B cell (primary cell): Measurements from ENCODE around the gene CAPN3. TPM values are rescaled to one million over a fixed set of nuclear protein-coding genes. Genes with fewer than 3 reads are reported as not detected.

Experiments used
- ATAC-seq: fragments of 200-7000 bp; cut with Tn5 transposase; one replicate; pipeline ENCODE4 v1.10.0; 2021; ENCODE audit warnings: low read depth, mild to moderate bottlenecking, moderate number of reproducible peaks, moderate library complexity
- CTCF ChIA-PET: fragments of 350-600 bp; sonication (Branson Sonifier 250); formaldehyde crosslinking; loops from one replicate; lab custom pipeline; 2021; ENCODE audit warnings: antibody characterized with exemption, inconsistent platforms; lab: Charles Lee
- POLR2A ChIA-PET: fragments of 350-600 bp; sonication (Branson Sonifier 250); formaldehyde crosslinking; loops from one replicate; lab custom pipeline; 2021; ENCODE audit warnings: antibody characterized with exemption; lab: Charles Lee
- DNase-seq: peaks from one replicate; pipeline ENCODE4 v3.0.0; 2013
- H2AFZ ChIP-seq: 2 replicates; pipeline ENCODE4 v1.6.1; 2012; ENCODE audit warnings: mild to moderate bottlenecking, low read depth, low read length; ENCODE audit not compliant: insufficient read depth, poor library complexity, severe bottlenecking
- H3K27ac ChIP-seq, 2 donors: 1 replicate in 1 of 2; 2 replicates in 1 of 2; pipeline ENCODE4 v1.5.1; 2012 to 2013; ENCODE audit warnings: low read length in 2 of 2, mild to moderate bottlenecking in 2 of 2, moderate library complexity in 1 of 2
- H3K27me3 ChIP-seq, 4 experiments: fragments of 200-600 bp in 1 of 4; sonication (generic) in 1 of 4; replicated peaks in 1 of 4; 1 replicate in 2 of 4; 2 replicates in 2 of 4; pipeline versions ENCODE4 v1.6.1 to v1.7.0; 2013 to 2016; ENCODE audit warnings: low read length in 3 of 4, mild to moderate bottlenecking in 2 of 4, mixed read lengths in 1 of 4, moderate library complexity in 1 of 4; ENCODE audit not compliant: insufficient read depth in 4 of 4, control insufficient read depth in 3 of 4; ENCODE audit errors: control extremely low read depth in 1 of 4
- H3K36me3 ChIP-seq, 2 experiments: replicated peaks in 1 of 2; 1 replicate in 1 of 2; 2 replicates in 1 of 2; pipeline versions ENCODE4 v1.6.1 to v1.7.1; 2013; ENCODE audit warnings: low read length in 1 of 2; ENCODE audit not compliant: insufficient read depth in 2 of 2, control insufficient read depth in 1 of 2; ENCODE audit errors: control extremely low read depth in 1 of 2, extremely low read depth in 1 of 2
- H3K4me1 ChIP-seq, 2 donors: fragments of 200-600 bp in 1 of 2; sonication (generic) in 1 of 2; 1 replicate in 1 of 2; 2 replicates in 1 of 2; pipeline versions ENCODE4 v1.5.1 to v1.6.1; 2013 to 2017; ENCODE audit warnings: low read length in 2 of 2; ENCODE audit not compliant: control insufficient read depth in 2 of 2, insufficient read depth in 2 of 2
- H3K4me2 ChIP-seq: replicated peaks from 2 replicates; pipeline ENCODE3; 2012; ENCODE audit warnings: mild to moderate bottlenecking, low read depth, low read length; ENCODE audit not compliant: poor library complexity, severe bottlenecking
- H3K4me3 ChIP-seq, 5 experiments: fragments of 200-600 bp in 1 of 5; sonication (generic) in 1 of 5; 1 replicate in 3 of 5; 2 replicates in 2 of 5; pipeline versions ENCODE4 v1.5.1 to v1.7.0; 2011 to 2016; ENCODE audit warnings: low read length in 4 of 5, mild to moderate bottlenecking in 4 of 5, low read depth in 2 of 5, control low read depth in 1 of 5, moderate library complexity in 1 of 5; ENCODE audit not compliant: insufficient read depth in 1 of 5; ENCODE audit errors: control extremely low read depth in 1 of 5, extremely low read depth in 1 of 5
- H3K79me2 ChIP-seq: fragments of 200-600 bp; sonication (generic); one replicate; pipeline ENCODE4 v1.6.0; 2016; ENCODE audit warnings: low read length; ENCODE audit not compliant: control insufficient read depth, insufficient read depth
- H3K9ac ChIP-seq: fragments of 200-600 bp; sonication (generic); 2 replicates; pipeline ENCODE4 v1.6.1; 2017; ENCODE audit warnings: mild to moderate bottlenecking, low read length, moderate library complexity
- H3K9me3 ChIP-seq, 3 donors: one replicate each; pipeline versions ENCODE4 v1.6.1 to v1.7.1; 2013; ENCODE audit warnings: low read length in 2 of 3; ENCODE audit not compliant: control insufficient read depth in 2 of 3, insufficient read depth in 1 of 3; ENCODE audit errors: control extremely low read depth in 1 of 3
- H4K20me1 ChIP-seq: 2 replicates; pipeline ENCODE4 v1.6.0; 2012; ENCODE audit warnings: mild to moderate bottlenecking, low read length; ENCODE audit not compliant: insufficient read depth, control insufficient read depth, poor library complexity, severe bottlenecking
- H3K27ac Mint-ChIP-seq: one replicate; pipeline ENCODE4 v1.8.0; 2021; ENCODE audit warnings: mixed read lengths
- H3K27me3 Mint-ChIP-seq: one replicate; pipeline ENCODE4 v1.8.0; 2021; ENCODE audit warnings: mixed read lengths
- H3K4me1 Mint-ChIP-seq: one replicate; pipeline ENCODE4 v1.8.0; 2021; ENCODE audit warnings: mixed read lengths
- H3K4me3 Mint-ChIP-seq: one replicate; pipeline ENCODE4 v1.8.0; 2021; ENCODE audit warnings: mixed read lengths
- H3K9me3 Mint-ChIP-seq: one replicate; pipeline ENCODE4 v1.8.0; 2022; ENCODE audit warnings: mixed read lengths; ENCODE audit not compliant: insufficient read depth
- EZH2 ChIP-seq: IDR thresholded peaks from 2 replicates; pipeline ENCODE4 v1.6.1; 2012; ENCODE audit warnings: borderline replicate concordance, low read depth, mild to moderate bottlenecking, moderate library complexity, low read length; ENCODE audit not compliant: insufficient read depth, poor library complexity, severe bottlenecking
- WGBS: methylation state at CpG from one replicate; pipeline ENCODE4 v1.1.5; 2013; ENCODE audit warnings: missing lambda C conversion rate; ENCODE audit not compliant: insufficient coverage; 5-methylcytosine and 5-hydroxymethylcytosine counted together
- intact Hi-C: fragments of 100-400 bp; cut with micrococcal nuclease; formaldehyde crosslinking; loops from one replicate; pipeline ENCODE4 v1.10.0; 2022
- polyA plus RNA-seq: library from polyadenylated mRNA; depleted of rRNA; stranded (reverse); fragments of >200 nt; gene quantifications from 2 replicates; pipeline ENCODE4 v1.2.3, GENCODE V29; 2012
- total RNA-seq, 2 donors: library from RNA; stranded (reverse); fragments of 120-200 nt in 1 of 2; gene quantifications; 1 replicate in 1 of 2; 2 replicates in 1 of 2; pipeline versions ENCODE4 v1.2.3 to v1.2.4, GENCODE V29; 2013 to 2022
- TF ChIP-seq, protein P1 (sequence below): fragments of 200-600 bp; IDR thresholded peaks from one replicate; pipeline ENCODE4 v1.8.0; 2022; ENCODE audit warnings: antibody characterized with exemption, mild to moderate bottlenecking

CAPN3 gene
- total and polyA plus RNA-seq, 2 donors (not counting 1 experiment from before 2014, with no cell fraction given), result 41.7 to 143 TPM

DNA sequence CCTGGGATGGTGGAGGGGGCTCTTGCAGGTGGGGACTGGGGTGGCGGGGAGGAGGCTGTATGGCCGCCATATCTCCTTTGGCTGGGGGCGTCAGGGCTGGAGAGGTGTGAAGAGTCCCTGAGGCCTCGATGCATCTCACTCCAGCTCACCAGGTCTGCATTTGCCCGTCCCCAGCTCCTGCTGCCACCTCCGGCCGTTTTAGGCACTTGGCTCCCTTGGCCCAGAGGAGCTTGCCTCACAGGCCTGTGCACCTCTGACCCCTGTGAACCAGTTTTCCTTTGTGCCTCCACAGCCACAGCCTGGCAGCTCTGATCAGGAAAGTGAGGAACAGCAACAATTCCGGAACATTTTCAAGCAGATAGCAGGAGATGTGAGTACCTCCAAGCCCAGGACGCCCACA, 49.7 kb downstream of the CAPN3 start:
- Histone ChIP-seq H3K27me3 (no peaks in the 10 kb centered on the region), H3K4me2 (no peak overlapping the region), H3K36me3 (peaks cover 0 to 26% of the 10 kb centered on the region in 2 experiments), H3K9me3 (no peaks in the 10 kb centered on the region), H2AFZ (no peak overlapping the region), H3K4me1 (no peaks in the 10 kb centered on the region), H4K20me1 (no peaks in the 10 kb centered on the region), H3K79me2 (no peaks in the 10 kb centered on the region), H3K4me3 (no peak overlapping the region), H3K27ac (no peak overlapping the region), H3K9ac (no peak overlapping the region)
- H3K4me1 Mint-ChIP-seq, result no peaks in the 10 kb centered on the region
- no peak for TF ChIP-seq EZH2
- TF ChIP-seq, protein P1, sequence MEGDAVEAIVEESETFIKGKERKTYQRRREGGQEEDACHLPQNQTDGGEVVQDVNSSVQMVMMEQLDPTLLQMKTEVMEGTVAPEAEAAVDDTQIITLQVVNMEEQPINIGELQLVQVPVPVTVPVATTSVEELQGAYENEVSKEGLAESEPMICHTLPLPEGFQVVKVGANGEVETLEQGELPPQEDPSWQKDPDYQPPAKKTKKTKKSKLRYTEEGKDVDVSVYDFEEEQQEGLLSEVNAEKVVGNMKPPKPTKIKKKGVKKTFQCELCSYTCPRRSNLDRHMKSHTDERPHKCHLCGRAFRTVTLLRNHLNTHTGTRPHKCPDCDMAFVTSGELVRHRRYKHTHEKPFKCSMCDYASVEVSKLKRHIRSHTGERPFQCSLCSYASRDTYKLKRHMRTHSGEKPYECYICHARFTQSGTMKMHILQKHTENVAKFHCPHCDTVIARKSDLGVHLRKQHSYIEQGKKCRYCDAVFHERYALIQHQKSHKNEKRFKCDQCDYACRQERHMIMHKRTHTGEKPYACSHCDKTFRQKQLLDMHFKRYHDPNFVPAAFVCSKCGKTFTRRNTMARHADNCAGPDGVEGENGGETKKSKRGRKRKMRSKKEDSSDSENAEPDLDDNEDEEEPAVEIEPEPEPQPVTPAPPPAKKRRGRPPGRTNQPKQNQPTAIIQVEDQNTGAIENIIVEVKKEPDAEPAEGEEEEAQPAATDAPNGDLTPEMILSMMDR, result no peak
- H3K27me3 Mint-ChIP-seq, result no peaks in the 10 kb centered on the region
- ChIA-PET CTCF (no interaction called here), POLR2A (no interaction called here)
- no peak overlapping the region for H3K4me3 Mint-ChIP-seq
- no peaks in the 10 kb centered on the region for H3K9me3 Mint-ChIP-seq
- H3K27ac Mint-ChIP-seq, result no peak overlapping the region
- intact Hi-C loops, result no loop called here
- WGBS, result 94% methylated on average over 6 of the region's 9 CpGs
- ATAC-seq, result no peak
- no peak for DNase-seq

DNA sequence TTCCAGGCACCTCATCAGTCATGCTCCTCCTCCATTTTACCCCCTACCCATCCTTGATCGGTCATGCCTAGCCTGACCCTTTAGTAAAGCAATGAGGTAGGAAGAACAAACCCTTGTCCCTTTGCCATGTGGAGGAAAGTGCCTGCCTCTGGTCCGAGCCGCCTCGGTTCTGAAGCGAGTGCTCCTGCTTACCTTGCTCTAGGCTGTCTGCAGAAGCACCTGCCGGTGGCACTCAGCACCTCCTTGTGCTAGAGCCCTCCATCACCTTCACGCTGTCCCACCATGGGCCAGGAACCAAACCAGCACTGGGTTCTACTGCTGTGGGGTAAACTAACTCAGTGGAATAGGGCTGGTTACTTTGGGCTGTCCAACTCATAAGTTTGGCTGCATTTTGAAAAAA, 52.6 kb downstream of the CAPN3 start:
- H3K36me3 ChIP-seq, result peaks cover 5 to 47% of the 10 kb centered on the region in 2 experiments
- no peaks in the 10 kb centered on the region for H3K27me3 ChIP-seq
- TF ChIP-seq, protein P1, result no peak
- no peak for TF ChIP-seq EZH2
- no peaks in the 10 kb centered on the region for H3K27me3 Mint-ChIP-seq
- ATAC-seq, result no peak
- POLR2A ChIA-PET, result no interaction called here
- CTCF ChIA-PET, result no interaction called here
- no peaks in the 10 kb centered on the region for H3K9me3 ChIP-seq
- no peak overlapping the region for H3K4me3 ChIP-seq
- intact Hi-C loops, result no loop called here
- WGBS, result 97% methylated on average over 6 of the region's 7 CpGs
- no peak overlapping the region for H3K27ac ChIP-seq
- no peaks in the 10 kb centered on the region for H3K9me3 Mint-ChIP-seq
- no peak for DNase-seq
- H3K79me2 ChIP-seq, result no peaks in the 10 kb centered on the region
- H2AFZ ChIP-seq, result no peak overlapping the region
- no peaks in the 10 kb centered on the region for H4K20me1 ChIP-seq
- H3K4me3 Mint-ChIP-seq, result no peak overlapping the region
- H3K4me1 ChIP-seq, result no peaks in the 10 kb centered on the region
- no peak overlapping the region for H3K27ac Mint-ChIP-seq
- no peak overlapping the region for H3K4me2 ChIP-seq
- H3K4me1 Mint-ChIP-seq, result no peaks in the 10 kb centered on the region
- no peak overlapping the region for H3K9ac ChIP-seq
